Right atrium auricular region (tissue), 2 donors: Measurements from ENCODE around the gene PDE9A. TPM values are rescaled to one million over a fixed set of nuclear protein-coding genes. Genes with fewer than 3 reads are reported as not detected.

Experiments
- DNase-seq: peaks from one replicate; pipeline ENCODE4 v3.0.0-alpha.2; 2019; ENCODE audit warnings: low spot score
- H3K27ac ChIP-seq, 2 donors: fragments of 200-600 bp; sonication (generic); 1 replicate in 1 of 2; 2 replicates in 1 of 2; pipeline ENCODE4 v1.5.1; 2016 to 2019
- H3K27me3 ChIP-seq, 2 donors: fragments of 200-600 bp; sonication (generic); one replicate each; pipeline versions ENCODE4 v1.5.1 to v1.6.0; 2017 to 2019
- H3K36me3 ChIP-seq: fragments of 200-600 bp; sonication (generic); one replicate; pipeline ENCODE4 v1.5.1; 2016
- H3K4me1 ChIP-seq, 2 donors: fragments of 200-600 bp; sonication (generic); one replicate each; pipeline versions ENCODE4 v1.5.1 to v1.6.0; 2017 to 2019
- H3K4me3 ChIP-seq, 2 donors: fragments of 200-600 bp; sonication (generic); 1 replicate in 1 of 2; 2 replicates in 1 of 2; pipeline ENCODE4 v1.5.1; 2017 to 2019; ENCODE audit warnings: mild to moderate bottlenecking in 1 of 2, moderate library complexity in 1 of 2
- H3K9me3 ChIP-seq, 2 donors: fragments of 200-600 bp; sonication (generic); one replicate each; pipeline ENCODE4 v1.5.1; 2019
- total RNA-seq, 2 donors: library from RNA; depleted of rRNA; stranded (reverse); fragments of >200 nt; gene quantifications; one replicate each; pipeline ENCODE4 v1.1.0, GENCODE V29; 2016
- TF ChIP-seq, protein P1 (sequence below), 2 donors: fragments of 200-600 bp; sonication (generic); IDR thresholded peaks; one replicate each; pipeline ENCODE4 v1.5.1; 2019; ENCODE audit warnings: antibody characterized with exemption in 2 of 2

PDE9A gene
- total RNA-seq, 2 donors from 2014 or later, result 1.1 to 2.0 TPM

DNA sequence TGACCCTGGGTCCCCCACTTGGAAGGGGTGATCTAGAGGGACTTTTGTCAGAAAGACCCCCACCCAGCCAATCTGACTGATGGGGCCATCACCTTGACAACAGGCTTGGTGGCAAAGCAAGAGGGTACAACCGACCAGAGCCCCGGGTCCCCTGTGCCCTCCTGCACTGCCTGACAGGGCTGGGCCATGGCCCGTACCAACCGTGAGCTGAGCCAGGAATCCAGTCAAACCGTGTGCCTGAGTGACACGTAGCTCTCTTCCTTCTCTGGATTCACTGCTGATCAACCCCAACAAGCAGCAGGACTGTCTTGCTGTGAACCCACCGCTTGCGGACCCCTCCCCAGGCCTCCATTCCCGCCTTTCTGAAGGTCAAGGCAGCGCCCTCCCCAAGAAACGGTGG is 27.0 kb downstream of the PDE9A start:
- Histone ChIP-seq H3K27me3 (no peaks in the 10 kb centered on the region), H3K9me3 (no peaks in the 10 kb centered on the region), H3K27ac (no peak overlapping the region), H3K36me3 (no peaks in the 10 kb centered on the region), H3K4me1 (peaks cover 0 to 11% of the 10 kb centered on the region in 2 donors), H3K4me3 (no peak overlapping the region)
- DNase-seq, result no peak
- TF ChIP-seq, protein P1, sequence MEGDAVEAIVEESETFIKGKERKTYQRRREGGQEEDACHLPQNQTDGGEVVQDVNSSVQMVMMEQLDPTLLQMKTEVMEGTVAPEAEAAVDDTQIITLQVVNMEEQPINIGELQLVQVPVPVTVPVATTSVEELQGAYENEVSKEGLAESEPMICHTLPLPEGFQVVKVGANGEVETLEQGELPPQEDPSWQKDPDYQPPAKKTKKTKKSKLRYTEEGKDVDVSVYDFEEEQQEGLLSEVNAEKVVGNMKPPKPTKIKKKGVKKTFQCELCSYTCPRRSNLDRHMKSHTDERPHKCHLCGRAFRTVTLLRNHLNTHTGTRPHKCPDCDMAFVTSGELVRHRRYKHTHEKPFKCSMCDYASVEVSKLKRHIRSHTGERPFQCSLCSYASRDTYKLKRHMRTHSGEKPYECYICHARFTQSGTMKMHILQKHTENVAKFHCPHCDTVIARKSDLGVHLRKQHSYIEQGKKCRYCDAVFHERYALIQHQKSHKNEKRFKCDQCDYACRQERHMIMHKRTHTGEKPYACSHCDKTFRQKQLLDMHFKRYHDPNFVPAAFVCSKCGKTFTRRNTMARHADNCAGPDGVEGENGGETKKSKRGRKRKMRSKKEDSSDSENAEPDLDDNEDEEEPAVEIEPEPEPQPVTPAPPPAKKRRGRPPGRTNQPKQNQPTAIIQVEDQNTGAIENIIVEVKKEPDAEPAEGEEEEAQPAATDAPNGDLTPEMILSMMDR (IDR thresholded peaks at IDR 0.05), result no peak

DNA sequence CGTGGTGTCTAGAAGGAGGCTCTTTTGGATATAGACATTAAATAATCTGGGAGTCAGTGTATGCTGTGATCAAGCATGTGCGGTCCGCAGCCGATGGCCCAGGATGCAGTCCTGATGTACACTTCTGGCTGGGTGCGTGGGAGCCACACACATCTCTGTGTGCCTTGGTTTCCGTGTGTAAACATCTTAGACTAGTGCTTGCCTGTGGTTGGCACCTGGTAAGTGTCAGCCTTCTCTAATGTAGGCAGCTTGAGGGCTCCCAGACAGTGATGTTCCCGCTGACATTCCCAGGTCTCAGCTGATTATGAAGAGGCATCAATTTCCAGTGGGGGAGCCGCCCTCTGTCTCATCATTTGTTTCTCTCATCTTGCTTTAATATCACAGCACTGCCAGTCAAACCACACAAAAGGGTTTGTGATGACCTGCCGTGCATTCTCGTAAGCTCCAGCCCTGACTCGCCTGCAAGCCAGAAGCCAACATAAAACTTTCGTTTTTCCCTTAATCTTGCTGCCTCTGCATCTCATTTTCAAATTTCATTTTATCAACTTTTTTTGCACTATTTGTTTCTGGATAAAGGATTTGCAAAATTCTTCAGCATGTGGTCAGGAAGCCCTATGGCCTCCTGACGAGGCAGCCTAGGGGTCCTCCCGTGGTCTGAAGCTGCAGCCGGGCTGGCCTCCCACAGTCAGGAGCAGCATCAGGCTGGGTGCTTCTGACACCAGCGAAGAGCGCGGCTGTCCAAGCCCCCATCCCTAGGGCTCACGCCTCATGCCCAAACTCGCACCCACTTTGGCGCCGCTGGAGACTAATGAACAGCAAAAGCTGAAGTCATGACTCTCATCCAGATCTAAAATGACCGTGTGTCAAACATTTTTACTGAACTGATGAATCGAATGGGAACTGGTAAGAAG is 28.1 kb downstream of the PDE9A start:
- Histone ChIP-seq H3K4me1 (peaks cover 0 to 11% of the 10 kb centered on the region in 2 donors), H3K9me3 (no peaks in the 10 kb centered on the region), H3K27me3 (no peaks in the 10 kb centered on the region), H3K27ac (no peak overlapping the region), H3K4me3 (no peak overlapping the region), H3K36me3 (no peaks in the 10 kb centered on the region)
- no peak for DNase-seq
- TF ChIP-seq, protein P1 (IDR thresholded peaks at IDR 0.05), result no peak

DNA sequence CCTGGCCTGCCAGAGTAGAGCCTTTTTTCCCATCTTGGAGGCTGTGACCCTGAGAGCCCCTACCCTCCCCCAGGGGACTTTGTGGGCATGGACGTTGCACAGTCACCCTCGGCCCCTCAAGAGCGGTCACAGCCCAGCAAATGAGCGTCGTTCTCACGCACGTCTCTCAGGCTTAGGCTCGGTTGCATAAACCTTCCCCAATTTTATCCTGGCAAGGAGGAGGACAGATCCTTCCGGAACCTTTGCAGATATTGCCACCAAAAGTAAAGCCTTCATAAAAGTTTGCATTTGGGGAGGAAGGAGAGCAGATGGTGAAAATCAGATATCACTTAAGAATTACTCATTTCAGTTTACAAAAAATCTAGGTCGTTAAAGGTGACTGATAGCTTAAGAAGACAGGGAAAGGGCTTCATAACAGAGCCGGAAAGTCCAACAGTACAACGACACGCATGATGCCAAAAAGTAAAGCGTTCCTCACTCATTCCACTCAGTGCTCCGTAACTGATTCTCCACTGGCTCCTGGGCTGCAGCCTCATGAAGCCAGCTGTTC is 29.3 kb downstream of the PDE9A start:
- no peaks in the 10 kb centered on the region for H3K9me3 ChIP-seq
- TF ChIP-seq, protein P1 (IDR thresholded peaks at IDR 0.05), result no peak
- H3K4me3 ChIP-seq, result no peak overlapping the region
- no peak for DNase-seq
- H3K27ac ChIP-seq, result no peak overlapping the region
- no peaks in the 10 kb centered on the region for H3K27me3 ChIP-seq
- peaks cover 0 to 6% of the 10 kb centered on the region in 2 donors for H3K4me1 ChIP-seq
- no peaks in the 10 kb centered on the region for H3K36me3 ChIP-seq

DNA sequence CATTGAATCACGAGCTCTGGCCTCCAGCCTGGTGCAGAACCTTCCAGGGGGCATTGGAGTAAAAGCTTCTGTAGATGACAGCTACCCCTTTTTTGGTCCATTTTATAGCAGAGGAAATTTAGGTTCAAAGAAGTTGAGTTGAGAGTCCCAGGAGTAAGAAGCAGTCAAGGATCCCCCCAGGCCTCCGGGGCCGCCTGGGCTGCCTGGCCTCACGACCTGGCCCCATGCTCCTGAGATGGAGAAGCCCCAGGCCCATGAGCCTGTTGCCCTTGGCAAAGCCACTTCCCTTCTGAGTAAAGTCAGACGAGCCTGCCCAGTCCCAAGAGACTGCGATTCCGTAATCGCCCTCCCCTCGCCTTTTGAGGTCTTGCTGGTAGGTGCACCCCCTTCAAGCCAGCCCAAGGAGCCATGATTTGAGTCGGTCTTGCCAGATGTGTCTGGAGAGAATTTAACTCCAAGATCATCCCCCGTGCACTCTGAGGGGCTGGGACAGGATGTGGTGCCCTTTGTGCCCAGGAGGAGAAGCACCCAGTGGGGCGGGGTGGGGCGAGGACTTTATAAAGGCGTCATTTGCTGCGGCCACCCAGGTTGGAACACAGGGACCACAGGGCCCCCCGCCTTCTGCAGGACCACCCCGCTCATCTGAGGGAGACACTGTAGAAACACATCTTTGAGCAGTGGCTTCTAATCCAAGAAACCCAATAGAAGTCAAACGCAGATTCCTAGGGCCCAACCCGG is 30.1 kb downstream of the PDE9A start:
- Histone ChIP-seq H3K27me3 (no peaks in the 10 kb centered on the region), H3K9me3 (no peaks in the 10 kb centered on the region), H3K4me1 (no peaks in the 10 kb centered on the region), H3K27ac (no peak overlapping the region), H3K36me3 (no peaks in the 10 kb centered on the region), H3K4me3 (no peak overlapping the region)
- DNase-seq, result no peak
- TF ChIP-seq, protein P1 (IDR thresholded peaks at IDR 0.05), result no peak

DNA sequence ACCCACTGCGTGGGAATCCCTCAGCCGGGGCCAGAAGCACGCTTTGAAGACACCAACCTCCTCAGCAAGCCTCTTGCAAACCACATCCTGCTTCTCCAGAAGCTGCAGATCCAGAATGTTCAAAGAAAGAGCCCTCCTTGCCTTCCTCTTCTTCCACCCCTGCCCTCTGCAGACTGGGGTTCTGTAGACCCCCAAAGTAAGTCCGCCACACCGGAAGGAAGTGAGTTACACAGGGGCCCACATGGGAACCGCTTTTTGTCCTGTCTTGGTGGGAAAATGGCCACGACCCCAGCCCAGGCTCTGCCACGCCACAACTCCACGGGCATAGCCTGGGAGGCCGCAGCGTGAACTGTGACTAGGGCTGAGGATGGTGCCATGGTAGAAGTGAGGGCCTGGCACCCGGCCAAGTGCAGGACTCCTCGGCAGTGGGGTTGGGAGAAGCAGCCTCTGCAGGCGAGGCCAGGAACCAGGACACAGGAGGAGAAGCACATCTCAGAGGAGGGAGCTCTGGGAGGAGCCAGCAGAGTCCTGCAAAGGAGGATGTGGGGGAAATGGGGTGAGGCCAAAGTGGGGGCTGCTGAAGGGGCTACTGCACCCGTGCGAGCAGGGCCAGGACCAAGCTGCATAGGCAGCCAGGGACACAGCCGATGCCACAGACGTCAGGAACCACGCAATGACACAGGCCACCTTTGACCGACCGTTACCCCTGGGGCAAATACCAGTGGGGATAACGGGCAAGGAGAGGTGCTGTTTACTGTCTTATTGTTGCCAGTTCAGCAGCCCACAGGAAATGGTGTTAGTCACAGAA is 30.9 kb downstream of the PDE9A start:
- no peak for DNase-seq
- Histone ChIP-seq H3K4me3 (no peak overlapping the region), H3K36me3 (no peaks in the 10 kb centered on the region), H3K4me1 (no peaks in the 10 kb centered on the region), H3K27me3 (no peaks in the 10 kb centered on the region), H3K9me3 (no peaks in the 10 kb centered on the region), H3K27ac (no peak overlapping the region)
- TF ChIP-seq, protein P1 (IDR thresholded peaks at IDR 0.05), result no peak
